RWPE2 (cell line): ENCODE results near the gene KRTAP10-6.
"Not testable (repeated sequence)": the region's sequence is repeated elsewhere in the genome, so short reads cannot be mapped to it uniquely, and the experiment has no call there.

Source experiments
- ATAC-seq: fragments of 200-7000 bp; cut with Tn5 transposase; 3 replicates; pipeline ENCODE4 v1.9.1; 2021; ENCODE audit warnings: low read depth
- DNase-seq: peaks from one replicate; pipeline ENCODE4 v3.0.0-alpha.2; 2020; ENCODE audit warnings: low spot score
- H3K27ac ChIP-seq: fragments of 450-650 bp; 2 replicates; pipeline ENCODE4 v1.5.1; 2017; ENCODE audit warnings: mild to moderate bottlenecking; ENCODE audit not compliant: poor library complexity, severe bottlenecking
- H3K27me3 ChIP-seq: fragments of 250-450 bp; sonication (Bioruptor Pico); 2 replicates; pipeline ENCODE4 v1.5.1; 2021; ENCODE audit warnings: mild to moderate bottlenecking, moderate library complexity; ENCODE audit not compliant: insufficient read depth, poor library complexity, severe bottlenecking
- H3K36me3 ChIP-seq: fragments of 250-450 bp; sonication (Bioruptor Pico); 2 replicates; pipeline ENCODE4 v1.5.1; 2020; ENCODE audit warnings: low read depth, mild to moderate bottlenecking, moderate library complexity
- H3K4me1 ChIP-seq: fragments of 250-450 bp; sonication (Bioruptor Pico); 2 replicates; pipeline ENCODE4 v1.5.1; 2021; ENCODE audit warnings: mild to moderate bottlenecking, moderate library complexity; ENCODE audit not compliant: insufficient read depth, poor library complexity, severe bottlenecking
- H3K4me3 ChIP-seq: fragments of 250-450 bp; sonication (Bioruptor Pico); 2 replicates; pipeline ENCODE4 v1.5.1; 2021; ENCODE audit warnings: mild to moderate bottlenecking, moderate library complexity; ENCODE audit not compliant: severe bottlenecking
- H3K9me3 ChIP-seq: fragments of 250-450 bp; sonication (Bioruptor Pico); 2 replicates; pipeline ENCODE4 v1.5.1; 2021; ENCODE audit warnings: mild to moderate bottlenecking, moderate library complexity; ENCODE audit not compliant: severe bottlenecking
- CTCF ChIP-seq: fragments of 450-650 bp; IDR thresholded peaks from one replicate; pipeline ENCODE4 v1.5.1; 2017; ENCODE audit warnings: mild to moderate bottlenecking, moderate library complexity; ENCODE audit not compliant: poor library complexity, severe bottlenecking

The KRTAP10-6 gene

GRCh38 chr21:44581158-44581557 lies 11.1 kb downstream of the KRTAP10-6 start:
- Histone ChIP-seq H3K9me3 (peaks cover 10% of the 10 kb centered on the region), H3K27ac (no peak overlapping the region), H3K27me3 (peaks cover 7% of the 10 kb centered on the region), H3K4me3 (no peak overlapping the region), H3K36me3 (no peaks in the 10 kb centered on the region), H3K4me1 (no peaks in the 10 kb centered on the region)
- no peak for ATAC-seq
- DNase-seq: no peak
- TF ChIP-seq CTCF: no peak

- H3K4me1 ChIP-seq, DNase-seq, H3K27me3 ChIP-seq, H3K27ac ChIP-seq, H3K36me3 ChIP-seq, H3K4me3 ChIP-seq, ATAC-seq: not testable (repeated sequence)
- H3K9me3 ChIP-seq: peaks cover 10% of the 10 kb centered on the region
Measured at GRCh38 chr21:44580231-44580821, 12.0 kb downstream of the KRTAP10-6 start, which contains the start of gene KRTAP10-5. Gene KRTAP10-5, minus strand, starts transcription at chr21:44580604. Its CDS starts 26 bp downstream, at chr21:44580578.

GRCh38 chr21:44579833-44580144 lies 12.5 kb downstream of the KRTAP10-6 start:
- Histone ChIP-seq H3K36me3 (no peaks in the 10 kb centered on the region), H3K4me3 (no peak overlapping the region), H3K27me3 (peaks cover under 1% of the 10 kb centered on the region), H3K4me1 (no peaks in the 10 kb centered on the region), H3K9me3 (peaks cover 10% of the 10 kb centered on the region), H3K27ac (no peak overlapping the region)
- no peak for TF ChIP-seq CTCF
- no peak for DNase-seq
- no peak for ATAC-seq

- H3K4me3 ChIP-seq: no peak overlapping the region
- no peak for DNase-seq
- no peak for TF ChIP-seq CTCF
Measured at GRCh38 chr21:44579056-44579832, 13.1 kb downstream of the KRTAP10-6 start.

GRCh38 chr21:44578371-44579055 lies 13.8 kb downstream of the KRTAP10-6 start:
- H3K9me3 ChIP-seq: peaks cover 10% of the 10 kb centered on the region
- no peak overlapping the region for H3K4me3 ChIP-seq

More at GRCh38 chr21:44579056-44579832, 13.1 kb downstream of the KRTAP10-6 start:
- ATAC-seq: no peak
- H3K36me3 ChIP-seq: no peaks in the 10 kb centered on the region
- H3K27me3 ChIP-seq: no peaks in the 10 kb centered on the region
- peaks cover 10% of the 10 kb centered on the region for H3K9me3 ChIP-seq
- no peak overlapping the region for H3K27ac ChIP-seq
- H3K4me1 ChIP-seq: no peaks in the 10 kb centered on the region

More at GRCh38 chr21:44578371-44579055, 13.8 kb downstream of the KRTAP10-6 start:
- Histone ChIP-seq H3K4me1 (no peaks in the 10 kb centered on the region), H3K27ac (no peak overlapping the region), H3K36me3 (no peaks in the 10 kb centered on the region), H3K27me3 (no peaks in the 10 kb centered on the region)
- DNase-seq (no peak), ATAC-seq (no peak)
- no peak for TF ChIP-seq CTCF
